H1 (cell line): ENCODE measurements around the gene TRIM9. TPM values are rescaled to one million over a fixed set of nuclear protein-coding genes. Genes with fewer than 3 reads are reported as not detected.

Experiments used
- CTCF ChIA-PET: fragments of 300-600 bp; sonication (Branson Sonifier 250); formaldehyde crosslinking; loops from one replicate; lab custom pipeline; 2021; ENCODE audit not compliant: partially characterized antibody; lab: Charles Lee
- POLR2A ChIA-PET: fragments of 300-600 bp; sonication (Branson Sonifier 250); formaldehyde crosslinking; loops from one replicate; lab custom pipeline; 2021; ENCODE audit warnings: inconsistent platforms; ENCODE audit not compliant: partially characterized antibody; lab: Charles Lee
- DNase-seq, 2 experiments: peaks; one replicate each; pipeline versions ENCODE4 v3.0.0 to v3.0.0-alpha.2; 2010 to 2022; ENCODE audit warnings: low spot score in 2 of 2, low read depth in 1 of 2, mixed read lengths in 1 of 2
- FAIRE-seq: peaks from 2 replicates; lab custom pipeline; 2011; peaks lifted over from hg19 to GRCh38; lab: Jason Lieb, UNC
- H2AFZ ChIP-seq: 2 replicates; pipeline ENCODE4 v1.8.1; 2012; ENCODE audit warnings: low read length, inconsistent platforms
- H2AK5ac ChIP-seq: 2 replicates; pipeline ENCODE4 v1.6.1; 2013; ENCODE audit warnings: low read depth, low read length
- H2BK120ac ChIP-seq: replicated peaks from 2 replicates; pipeline ENCODE3; 2013; ENCODE audit warnings: low read depth, low read length, inconsistent platforms
- H2BK12ac ChIP-seq: 2 replicates; pipeline ENCODE4 v1.6.1; 2013; ENCODE audit warnings: low read depth, low read length
- H2BK15ac ChIP-seq: 2 replicates; pipeline ENCODE4 v1.6.1; 2013; ENCODE audit warnings: low read length
- H2BK20ac ChIP-seq: 2 replicates; pipeline ENCODE4 v1.6.1; 2013; ENCODE audit warnings: low read length
- H2BK5ac ChIP-seq: 2 replicates; pipeline ENCODE4 v1.6.1; 2013; ENCODE audit warnings: low read depth, low read length
- H3K14ac ChIP-seq: 2 replicates; pipeline ENCODE4 v1.6.1; 2013; ENCODE audit warnings: inconsistent platforms; ENCODE audit not compliant: insufficient read length
- H3K18ac ChIP-seq: 2 replicates; pipeline ENCODE4 v1.6.1; 2013; ENCODE audit warnings: low read length; ENCODE audit errors: extremely low read depth
- H3K23ac ChIP-seq: 2 replicates; pipeline ENCODE4 v1.6.1; 2013; ENCODE audit warnings: inconsistent platforms; ENCODE audit not compliant: insufficient read length
- H3K23me2 ChIP-seq: 2 replicates; pipeline ENCODE4 v1.6.1; 2013; ENCODE audit warnings: low read depth, low read length
- H3K27ac ChIP-seq: 2 replicates; pipeline ENCODE4 v1.6.1; 2011; ENCODE audit warnings: low read depth, low read length, inconsistent platforms
- H3K27me3 ChIP-seq, 4 experiments: replicated peaks in 1 of 4; 1 replicate in 1 of 4; 2 replicates in 3 of 4; pipeline versions ENCODE4 v1.6.1 to v1.8.1; 2011 to 2013; ENCODE audit warnings: low read length in 3 of 4, mild to moderate bottlenecking in 3 of 4, inconsistent platforms in 2 of 4, mixed read lengths in 2 of 4, moderate library complexity in 1 of 4; ENCODE audit not compliant: control insufficient read depth in 3 of 4, insufficient read depth in 3 of 4; ENCODE audit errors: extremely low read depth in 1 of 4
- H3K36me3 ChIP-seq, 4 experiments: 2 replicates each; pipeline versions ENCODE4 v1.6.1 to v1.8.1; 2011 to 2013; ENCODE audit warnings: mild to moderate bottlenecking in 4 of 4, low read length in 3 of 4, moderate library complexity in 2 of 4, control low read depth in 1 of 4, inconsistent platforms in 1 of 4; ENCODE audit not compliant: insufficient read depth in 4 of 4, control insufficient read depth in 2 of 4
- H3K4ac ChIP-seq: replicated peaks from 2 replicates; pipeline ENCODE3; 2013; ENCODE audit warnings: low read length, low read depth, mixed read lengths, inconsistent platforms; ENCODE audit not compliant: insufficient read length
- H3K4me1 ChIP-seq, 4 experiments: replicated peaks in 1 of 4; 1 replicate in 1 of 4; 2 replicates in 3 of 4; pipeline versions ENCODE4 v1.6.1 to v1.8.1; 2011 to 2013; ENCODE audit warnings: low read length in 3 of 4, inconsistent platforms in 2 of 4, mixed read lengths in 1 of 4; ENCODE audit not compliant: insufficient read depth in 4 of 4, control insufficient read depth in 3 of 4
- H3K4me2 ChIP-seq, 2 experiments: 2 replicates each; pipeline versions ENCODE4 v1.6.1 to v1.8.1; 2011 to 2013; ENCODE audit warnings: low read depth in 2 of 2, low read length in 2 of 2, control low read depth in 1 of 2, inconsistent platforms in 1 of 2, mild to moderate bottlenecking in 1 of 2; ENCODE audit not compliant: insufficient read depth in 1 of 2
- H3K4me3 ChIP-seq, 4 experiments: fragments of 200-600, 300-600 bp in 1 of 4; sonication (generic), shearing (Covaris generic), sonication (Bioruptor Twin) in 1 of 4; 2 replicates each; pipeline versions ENCODE4 v1.5.1 to v1.8.1; 2011 to 2016; ENCODE audit warnings: low read length in 4 of 4, low read depth in 3 of 4, control low read depth in 2 of 4, inconsistent platforms in 2 of 4, mild to moderate bottlenecking in 2 of 4, mixed read lengths in 1 of 4, moderate library complexity in 1 of 4; ENCODE audit not compliant: insufficient read depth in 2 of 4; ENCODE audit errors: extremely low read depth in 1 of 4
- H3K56ac ChIP-seq: replicated peaks from 2 replicates; pipeline ENCODE3; 2013; ENCODE audit warnings: low read depth, mild to moderate bottlenecking, mixed read lengths, low read length, inconsistent platforms; ENCODE audit not compliant: insufficient read length
- H3K79me1 ChIP-seq: 2 replicates; pipeline ENCODE4 v1.6.1; 2013; ENCODE audit warnings: low read depth, low read length, control low read depth
- H3K79me2 ChIP-seq, 2 experiments: 2 replicates each; pipeline versions ENCODE4 v1.6.1 to v1.8.1; 2012 to 2013; ENCODE audit warnings: low read length in 2 of 2, mild to moderate bottlenecking in 2 of 2, inconsistent platforms in 1 of 2; ENCODE audit not compliant: insufficient read depth in 2 of 2, control insufficient read depth in 1 of 2
- H3K9ac ChIP-seq, 4 experiments: replicated peaks in 1 of 4; 1 replicate in 1 of 4; 2 replicates in 3 of 4; pipeline versions ENCODE4 v1.6.1 to v1.8.1; 2011 to 2013; ENCODE audit warnings: low read depth in 3 of 4, low read length in 3 of 4, control low read depth in 2 of 4, mild to moderate bottlenecking in 2 of 4, moderate library complexity in 2 of 4, inconsistent platforms in 1 of 4; ENCODE audit errors: extremely low read depth in 1 of 4
- H3K9me3 ChIP-seq, 2 experiments: 2 replicates each; pipeline versions ENCODE4 v1.6.1 to v1.8.1; 2012 to 2013; ENCODE audit warnings: mild to moderate bottlenecking in 2 of 2, moderate library complexity in 2 of 2, control low read depth in 1 of 2, inconsistent platforms in 1 of 2, low read depth in 1 of 2, low read length in 1 of 2, mixed read lengths in 1 of 2; ENCODE audit not compliant: insufficient read depth in 2 of 2
- H4K20me1 ChIP-seq, 2 experiments: replicated peaks in 1 of 2; 2 replicates each; pipeline versions ENCODE3 to v1.8.1; 2011 to 2013; ENCODE audit warnings: inconsistent platforms in 2 of 2, low read length in 2 of 2, mild to moderate bottlenecking in 1 of 2; ENCODE audit not compliant: insufficient read depth in 2 of 2, control insufficient read depth in 1 of 2
- H4K5ac ChIP-seq: 2 replicates; pipeline ENCODE4 v1.6.1; 2013; ENCODE audit warnings: low read length, low read depth, mixed read lengths, inconsistent platforms; ENCODE audit not compliant: insufficient read length
- H4K8ac ChIP-seq: 2 replicates; pipeline ENCODE4 v1.8.0; 2013; ENCODE audit warnings: mild to moderate bottlenecking, moderate library complexity, low read length, inconsistent platforms; ENCODE audit not compliant: insufficient read depth; ENCODE audit errors: extremely low read depth
- H4K91ac ChIP-seq: replicated peaks from 2 replicates; pipeline ENCODE3; 2013; ENCODE audit warnings: low read length, mixed read lengths, inconsistent platforms; ENCODE audit not compliant: insufficient read length
- ATF2 ChIP-seq: IDR thresholded peaks from 2 replicates; pipeline ENCODE4 v1.6.1; 2012; ENCODE audit warnings: low read length, inconsistent platforms
- BACH1 ChIP-seq: IDR thresholded peaks from 2 replicates; pipeline ENCODE4 v1.6.1; 2012; ENCODE audit warnings: low read length, improper control_type of control experiment
- USF2 ChIP-seq: IDR thresholded peaks from 2 replicates; pipeline ENCODE4 v1.6.1; 2011; ENCODE audit warnings: low read length, improper control_type of control experiment
- WGBS, 2 experiments: shearing (Covaris generic) in 1 of 2; methylation state at CpG; one replicate each; pipeline versions ENCODE4 v1.1.6 to v1.1.7; 2013 to 2015; ENCODE audit warnings: low lambda C conversion rate in 2 of 2, mixed read lengths in 2 of 2, inconsistent platforms in 1 of 2, low coverage in 1 of 2, missing lambda C conversion rate in 1 of 2; ENCODE audit not compliant: insufficient replicate concordance in 2 of 2, insufficient coverage in 1 of 2, insufficient read length in 1 of 2; ENCODE audit errors: extremely low coverage in 1 of 2, missing lambda C conversion rate in 1 of 2; 5-methylcytosine and 5-hydroxymethylcytosine counted together
- polyA plus RNA-seq, 7 experiments: library from polyadenylated mRNA; depleted of rRNA in 3 of 7; stranded (reverse) in 5 of 7; unstranded in 2 of 7; fragments of >200 nt in 5 of 7; fragments of 200-250 nt in 2 of 7; gene quantifications; 1 replicate in 5 of 7; 2 replicates in 1 of 7; 4 replicates in 1 of 7; pipeline versions ENCODE4 v1.2.1 to v1.2.3, GENCODE V29; 2011 to 2013; ENCODE audit warnings: missing spikeins in 2 of 7, mixed read lengths in 2 of 7
- total RNA-seq: library from RNA; stranded (reverse); fragmentation: NEBNext Ultra II Directional; extraction: Animal tissue kit (Norgen Biotek cat#: 25700); gene quantifications from 2 replicates; pipeline ENCODE4 v1.2.1, GENCODE V29; 2021

The TRIM9 gene
- total and polyA plus RNA-seq, 2 of the 8 experiments (the other 6 are each of a cell fraction or from before 2014, with no cell fraction given), result 2.7 to 5.4 TPM

- Histone ChIP-seq H3K18ac (no peak overlapping the region), H3K79me2 (no peaks in the 10 kb centered on the region), H3K27me3 (peaks cover 19 to 46% (median 27%) of the 10 kb centered on the region in 4 experiments), H3K23ac (no peak overlapping the region), H3K79me1 (no peaks in the 10 kb centered on the region), H3K4me3 (no peak overlapping the region), H2AK5ac (no peak overlapping the region), H3K4ac (no peak overlapping the region), H2BK15ac (no peak overlapping the region), H3K27ac (no peak overlapping the region), H3K14ac (no peak overlapping the region), H3K23me2 (peaks cover 23% of the 10 kb centered on the region; the same call in 1 of the 2 replicates), H2BK5ac (no peak overlapping the region), H3K56ac (no peak overlapping the region), H2BK20ac (no peak overlapping the region), H4K91ac (no peak overlapping the region), H3K4me1 (peaks cover 0 to 21% (median 9%) of the 10 kb centered on the region in 4 experiments; a peak in 6 of 7 replicates), H2BK12ac (no peak overlapping the region), H3K36me3 (no peaks in the 10 kb centered on the region), H4K20me1 (peaks cover 1 to 5% of the 10 kb centered on the region in 2 experiments), H2BK120ac (no peak overlapping the region), H2AFZ (no peak overlapping the region), H4K5ac (no peak overlapping the region), H4K8ac (no peak overlapping the region), H3K9ac (no peak overlapping the region), H3K9me3 (no peaks in the 10 kb centered on the region), H3K4me2 (no peak overlapping the region)
- CTCF ChIA-PET, result interaction anchor here (0.6 to 3.0 kb wide), 2 partner anchors 18 to 23 kb away, joined by 3 to 7 read pairs; no protein-coding TSS in a partner anchor
- WGBS, 2 experiments, result 91% methylated on average over 1 of the region's 1 CpG; no CpG with 5 or more reads in 1 of the 2 experiments
- POLR2A ChIA-PET, result no interaction called here
- FAIRE-seq (no peak), DNase-seq (no peak)
- no peak for TF ChIP-seq USF2
- TF ChIP-seq ATF2, result no peak
- TF ChIP-seq BACH1, result no peak
Observed at GRCh38 chr14:51097287-51097686, 2.4 kb upstream of the TRIM9 start.
